Occipital lobe (tissue), 3 donors: ENCODE results near the gene ATXN2. TPM values are rescaled to one million over a fixed set of nuclear protein-coding genes. Genes with fewer than 3 reads are reported as not detected.
A peak's percentile ranks its signal among the peaks of the same experiment; 100 is the strongest.
"Not testable (repeated sequence)": the region's sequence is repeated elsewhere in the genome, so short reads cannot be mapped to it uniquely, and the experiment has no call there.

Source experiments
- DNase-seq: peaks from one replicate; lab custom pipeline; 2025; lab: John Stamatoyannopoulos, UW
- small RNA-seq: library from RNA; depleted of rRNA; stranded (forward); fragments of <200 nt; gene quantifications from one replicate; pipeline ENCODE3, GENCODE V24; 2014
- total RNA-seq: library from RNA; depleted of rRNA; stranded (reverse); fragments of >200 nt; gene quantifications from one replicate; pipeline ENCODE4 v1.2.3, GENCODE V29; 2014

ATXN2 gene
- total RNA-seq, 1 donor from 2014 or later, result 79.5 TPM

DNA sequence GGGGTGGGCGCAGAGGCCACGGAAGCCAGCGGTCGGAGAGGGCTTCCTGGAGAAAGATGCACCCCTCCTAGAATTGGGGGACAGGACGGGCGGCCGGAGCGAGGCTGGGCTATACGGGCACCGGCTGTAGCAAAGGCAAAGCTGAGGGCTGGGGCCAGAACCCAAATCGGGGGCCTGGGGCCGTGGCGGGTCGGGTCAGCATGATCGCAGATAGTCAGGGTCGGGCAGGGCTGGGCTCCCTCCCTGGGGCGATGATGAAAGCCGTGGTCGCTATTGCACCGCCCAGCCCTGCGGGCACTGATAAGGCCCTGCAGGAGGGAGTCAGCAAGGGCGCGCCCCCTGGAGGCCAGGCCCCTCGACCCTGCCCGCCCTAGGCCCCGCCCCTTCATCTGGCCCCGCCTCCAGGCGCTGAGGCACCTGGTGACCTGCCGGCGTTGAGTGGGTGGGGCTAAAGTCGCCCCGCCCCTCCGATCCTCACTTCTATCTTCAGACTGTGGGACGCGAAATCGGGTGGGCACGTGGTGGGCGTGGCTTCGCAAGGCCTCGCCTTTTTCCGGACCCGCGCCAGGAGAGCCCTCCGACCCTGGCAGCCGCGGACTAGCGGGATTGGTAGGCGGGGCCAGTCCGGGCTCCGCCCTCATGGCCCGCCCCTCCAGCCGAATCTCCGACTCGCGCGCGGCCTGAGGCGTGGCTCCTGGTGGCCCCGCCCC, 193.8 kb downstream of the ATXN2 start:
- peak; percentile 95 for DNase-seq

DNA sequence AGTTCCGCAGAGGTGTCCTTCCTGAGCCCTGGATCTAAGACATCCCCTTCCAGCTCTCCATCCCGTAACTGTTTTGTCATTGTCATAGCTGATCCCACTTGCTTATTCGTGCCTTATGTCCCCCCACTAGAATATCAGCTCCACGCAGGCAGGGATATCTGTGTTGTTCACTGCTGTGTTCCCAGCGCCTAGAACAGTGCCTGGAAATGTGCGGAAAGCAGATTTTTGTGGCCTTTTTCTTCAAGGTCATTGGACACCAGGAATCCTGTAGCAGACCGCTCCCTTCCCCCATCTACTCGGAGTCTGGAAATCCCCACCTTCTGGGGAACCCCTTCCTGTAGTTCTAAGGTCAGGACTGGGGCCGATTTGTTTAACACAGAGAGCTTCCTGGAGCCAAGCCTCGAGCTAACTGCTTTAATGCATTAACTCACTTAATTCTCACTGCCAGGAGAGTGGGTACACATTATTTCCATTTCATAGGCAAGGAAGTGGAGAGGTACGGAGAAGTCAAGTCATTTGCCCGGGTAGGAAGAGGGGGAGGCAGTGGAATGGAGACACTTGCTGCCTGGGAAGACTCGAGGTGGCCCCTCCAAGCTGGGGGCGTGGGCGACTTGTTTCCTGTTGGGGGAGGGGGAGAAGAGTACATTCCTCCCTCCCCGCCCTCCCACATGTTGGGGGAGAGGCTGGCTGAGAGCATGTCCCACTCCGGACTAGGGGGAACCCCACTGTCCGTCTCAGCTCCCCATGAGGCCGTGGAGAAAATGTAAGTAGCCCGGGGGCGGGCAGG, 194.6 kb downstream of the ATXN2 start:
- no peak for DNase-seq

DNA sequence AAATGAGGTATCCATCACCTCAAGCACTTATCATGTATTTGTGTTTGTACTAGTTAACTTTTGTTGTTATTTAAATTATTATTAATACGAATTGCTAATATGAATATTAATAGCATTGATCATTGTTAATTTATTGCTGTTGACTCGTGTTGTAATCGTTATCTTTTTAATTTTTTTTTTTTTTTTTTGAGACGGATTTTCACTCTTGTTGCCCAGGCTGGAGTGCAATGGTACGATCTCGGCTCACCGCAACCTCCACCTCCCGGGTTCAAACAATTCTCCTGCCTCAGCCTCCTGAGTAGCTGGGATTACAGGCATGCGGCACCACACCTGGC, 196.7 kb downstream of the ATXN2 start:
- not testable (repeated sequence) for DNase-seq

Small RNAs within 50 kb of the gene (small RNA-seq; reads per million reads assigned to genes)
- gene RF00066, result not detected

Other genes starting within 250 kb of the ATXN2 start
- 5.8 TPM for gene PHETA1, start 230.2 kb downstream of the ATXN2 start, total RNA-seq
- 5.1 TPM for gene SH2B3, start 193.4 kb downstream of the ATXN2 start, total RNA-seq
- gene BRAP, start 86.6 kb upstream of the ATXN2 start, total RNA-seq, result 28.7 TPM
- gene ACAD10, start 86.7 kb upstream of the ATXN2 start, total RNA-seq, result 11.1 TPM
- gene ALDH2, start 167.6 kb upstream of the ATXN2 start, total RNA-seq, result 15.4 TPM
- gene MAPKAPK5, start 242.9 kb upstream of the ATXN2 start, total RNA-seq, result 33.8 TPM